K562 (cell line): Measurements from ENCODE around the gene SOS1. TPM values are rescaled to one million over a fixed set of nuclear protein-coding genes. Genes with fewer than 3 reads are reported as not detected.

ENCODE experiments used
- ATAC-seq: fragments of 200-7000 bp; cut with Tn5 transposase; 3 replicates; pipeline ENCODE4 v1.9.1; 2020; ENCODE audit warnings: moderate library complexity
- BruUV-seq: library from RNA; stranded (reverse); fragments of 400-500 nt; replicated peaks from 2 replicates; lab custom pipeline; 2021; lab: Mats Ljungman, UMichigan
- CTCF ChIA-PET: fragments of 300-600 bp; formaldehyde crosslinking; extraction: SDS; loops from one replicate; lab custom pipeline; 2021; ENCODE audit warnings: low intra/inter-chr PET ratio; lab: Yijun Ruan, JAX
- POLR2A ChIA-PET: fragments of 300-600, 350-650 bp; sonication (Branson Sonifier 250); formaldehyde crosslinking; extraction: SDS; loops from one replicate; lab custom pipeline; 2021; ENCODE audit warnings: antibody characterized with exemption, inconsistent platforms; lab: Yijun Ruan, JAX
- DNase-seq, 4 experiments: peaks; one replicate each; pipeline versions ENCODE4 v3.0.0 to v3.0.0-alpha.2; 2011 to 2018; ENCODE audit warnings: low spot score in 3 of 4, mixed read lengths in 3 of 4; ENCODE audit errors: extremely low read depth in 1 of 4
- FAIRE-seq: peaks from 2 replicates; lab custom pipeline; 2011; peaks lifted over from hg19 to GRCh38; lab: Jason Lieb, UNC
- H2AFZ ChIP-seq: 2 replicates; pipeline ENCODE4 v1.6.0; 2011; ENCODE audit warnings: low read depth, low read length, control low read depth, inconsistent platforms
- H3K27ac ChIP-seq: fragments of 200-600 bp; 3 replicates; pipeline ENCODE4 v1.8.0; 2011; ENCODE audit warnings: low read depth, mild to moderate bottlenecking, control low read depth, inconsistent platforms, low read length, moderate library complexity, mixed read lengths; ENCODE audit errors: extremely low read depth
- H3K27me3 ChIP-seq, 2 experiments: fragments of 300-600 bp in 1 of 2; 2 replicates in 1 of 2; 3 replicates in 1 of 2; pipeline versions ENCODE4 v1.6.0 to v1.8.0; 2011; ENCODE audit warnings: inconsistent platforms in 2 of 2, low read length in 2 of 2, mild to moderate bottlenecking in 1 of 2, mixed read lengths in 1 of 2, moderate library complexity in 1 of 2; ENCODE audit not compliant: control insufficient read depth in 2 of 2, insufficient read depth in 2 of 2
- H3K36me3 ChIP-seq: fragments of 300-600 bp; 3 replicates; pipeline ENCODE4 v1.8.0; 2011; ENCODE audit warnings: mild to moderate bottlenecking, low read length, inconsistent platforms; ENCODE audit not compliant: control insufficient read depth, insufficient read depth
- H3K4me1 ChIP-seq, 2 experiments: fragments of 200-600 bp in 1 of 2; replicated peaks in 1 of 2; 2 replicates in 1 of 2; 3 replicates in 1 of 2; pipeline versions ENCODE4 v1.5.1 to v1.8.0; 2011; ENCODE audit warnings: inconsistent platforms in 2 of 2, low read length in 2 of 2, mild to moderate bottlenecking in 1 of 2, mixed read lengths in 1 of 2, moderate library complexity in 1 of 2; ENCODE audit not compliant: control insufficient read depth in 2 of 2, insufficient read depth in 2 of 2
- H3K4me2 ChIP-seq: 2 replicates; pipeline ENCODE4 v1.6.1; 2011; ENCODE audit warnings: low read length, control low read depth, inconsistent platforms, mixed read lengths; ENCODE audit not compliant: insufficient read depth
- H3K4me3 ChIP-seq: fragments of 200-600 bp; sonication (generic), shearing (Covaris generic); 2 replicates; pipeline ENCODE4 v1.5.1; 2016; ENCODE audit warnings: control low read depth, inconsistent platforms
- H3K79me2 ChIP-seq: fragments of 200-600 bp; 3 replicates; pipeline ENCODE4 v1.8.0; 2011; ENCODE audit warnings: low read length, inconsistent platforms; ENCODE audit not compliant: control insufficient read depth, insufficient read depth
- H3K9ac ChIP-seq, 2 experiments: 2 replicates each; pipeline versions ENCODE4 v1.6.0 to v1.6.1; 2011; ENCODE audit warnings: low read depth in 2 of 2, low read length in 2 of 2, control low read depth in 1 of 2, inconsistent platforms in 1 of 2, mild to moderate bottlenecking in 1 of 2, mixed read lengths in 1 of 2; ENCODE audit not compliant: insufficient read depth in 1 of 2
- H3K9me1 ChIP-seq: one replicate; pipeline ENCODE4 v1.6.0; 2011; ENCODE audit warnings: inconsistent platforms, mild to moderate bottlenecking, low read length, moderate library complexity; ENCODE audit not compliant: control insufficient read depth, insufficient read depth
- H3K9me3 ChIP-seq: replicated peaks from 2 replicates; pipeline ENCODE4 v1.5.1; 2011; ENCODE audit warnings: low read depth, low read length, inconsistent platforms; ENCODE audit not compliant: control insufficient read depth, insufficient read depth
- H4K20me1 ChIP-seq: replicated peaks from 2 replicates; pipeline ENCODE4 v1.6.1; 2011; ENCODE audit warnings: low read length, inconsistent platforms, mixed read lengths; ENCODE audit not compliant: control insufficient read depth, insufficient read depth
- C11orf30 ChIP-seq: fragments of 450-650 bp; IDR thresholded peaks from 2 replicates; pipeline ENCODE4 v1.6.1; 2016; ENCODE audit warnings: low read depth, mild to moderate bottlenecking
- LEF1 ChIP-seq: fragments of 450-650 bp; IDR thresholded peaks from 2 replicates; pipeline ENCODE4 v1.6.1; 2016; ENCODE audit warnings: mild to moderate bottlenecking
- PCBP1 ChIP-seq: fragments of 200-400 bp; formaldehyde crosslinking; IDR thresholded peaks from 2 replicates; pipeline ENCODE4 v1.6.1; 2018; ENCODE audit warnings: mild to moderate bottlenecking, low read depth, low read length; ENCODE audit not compliant: poor library complexity, severe bottlenecking
- SMAD2 ChIP-seq: fragments of 150-350 bp; IDR thresholded peaks from 2 replicates; pipeline ENCODE4 v1.6.1; 2014; ENCODE audit warnings: low read depth, mild to moderate bottlenecking, low read length
- ZNF57 ChIP-seq: fragments of 450-650 bp; formaldehyde crosslinking; IDR thresholded peaks from 2 replicates; pipeline ENCODE4 v1.4.0; 2020; ENCODE audit warnings: mild to moderate bottlenecking, moderate library complexity
- ZNF589 ChIP-seq: fragments of 200-800 bp; sonication (Bioruptor generic); IDR thresholded peaks from 2 replicates; pipeline ENCODE4 v1.6.1; 2016; ENCODE audit warnings: low read depth, missing genetic modification characterization, missing compliant biosample characterization
- WGBS: fragments of 100-300 bp; shearing (Covaris generic); methylation state at CpG from one replicate; pipeline ENCODE4 v1.1.6; 2016; ENCODE audit warnings: low coverage, mixed read lengths; ENCODE audit not compliant: insufficient coverage; ENCODE audit errors: missing lambda C conversion rate; 5-methylcytosine and 5-hydroxymethylcytosine counted together
- in situ Hi-C: fragments of 300-500 bp; cut with MboI; formaldehyde crosslinking; loops from 4 replicates; pipeline ENCODE4 v1.15.0; 2018; ENCODE audit warnings: inconsistent platforms, mixed read lengths
- intact Hi-C: fragments of 100-400 bp; cut with micrococcal nuclease; formaldehyde crosslinking; loops from 2 replicates; pipeline ENCODE4 v1.14.2; 2022
- polyA plus RNA-seq, 8 experiments: library from polyadenylated mRNA; depleted of rRNA in 4 of 8; stranded (reverse) in 5 of 8; unstranded in 3 of 8; fragments of >200 nt; fragmentation: Nextera tagmentation in 2 of 8; fragmentation: Illumina TruSeq in 1 of 8; extraction: Ambion mirVana in 2 of 8; extraction: Trizol in 1 of 8; gene quantifications; 2 replicates each; pipeline versions ENCODE4 v1.2.1 to v1.2.3, GENCODE V29; 2011 to 2014; ENCODE audit warnings: inconsistent platforms in 1 of 8, missing spikeins in 1 of 8
- total RNA-seq, 7 experiments: library from RNA; depleted of rRNA in 6 of 7; stranded (reverse); fragments of >200 nt in 6 of 7; fragmentation: Illumina TruSeq in 2 of 7; extraction: Trizol in 2 of 7; gene quantifications; 2 replicates each; pipeline versions ENCODE4 v1.2.1 to v1.2.3, GENCODE V29; 2011 to 2021; ENCODE audit warnings: low replicate concordance in 1 of 7
- TF ChIP-seq, protein P1 (sequence below), 2 experiments: fragments of 450-650 bp; IDR thresholded peaks; 2 replicates each; pipeline ENCODE4 v1.6.1; 2016; ENCODE audit warnings: mild to moderate bottlenecking in 2 of 2, borderline replicate concordance in 1 of 2, low read depth in 1 of 2, moderate library complexity in 1 of 2

Gene SOS1
- total and polyA plus RNA-seq, 9 of the 15 experiments (the other 6 are each of a cell fraction or from before 2014, with no cell fraction given) = 2.5 to 27.1 (median 16.3) TPM

DNA sequence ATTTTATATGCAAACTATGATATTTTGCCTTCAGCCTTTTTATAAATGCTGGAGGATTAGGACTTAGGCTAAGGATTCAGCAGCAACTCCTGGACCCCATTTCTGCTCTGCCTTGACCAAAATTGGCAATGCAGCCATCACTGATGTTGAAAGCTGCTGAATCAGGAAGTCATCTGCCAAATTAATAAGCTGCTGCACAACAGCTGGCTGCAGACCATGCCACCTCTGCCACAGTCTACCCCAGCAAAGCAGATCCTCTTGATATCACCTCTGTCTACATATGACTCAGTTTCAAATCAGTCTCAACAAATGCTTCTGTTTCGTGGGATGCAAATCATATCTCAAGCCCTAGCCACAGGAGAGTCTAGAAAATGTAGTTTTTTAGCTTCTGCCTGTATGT lies 7.1 kb upstream of the SOS1 start:
- intact Hi-C loops (loop anchor here (10.0 kb wide), 1 partner anchor 307 kb away; the partner anchor contains the start of gene MAP4K3), in situ Hi-C loops (loop anchor here (10.0 kb wide), 1 partner anchor 97 kb away; no protein-coding TSS in a partner anchor)
- Histone ChIP-seq H3K9me3 (no peaks in the 10 kb centered on the region), H3K4me3 (no peak overlapping the region), H3K27ac (no peak overlapping the region), H3K36me3 (no peaks in the 10 kb centered on the region), H3K9me1 (no peaks in the 10 kb centered on the region), H2AFZ (peak overlapping the region; percentile 69), H3K79me2 (peaks cover 13% of the 10 kb centered on the region; the same call in 2 of the 3 replicates), H3K27me3 (no peaks in the 10 kb centered on the region), H3K4me2 (no peak overlapping the region), H4K20me1 (no peaks in the 10 kb centered on the region), H3K4me1 (peaks cover 10 to 12% of the 10 kb centered on the region in 2 experiments; a peak in 4 of 5 replicates), H3K9ac (no peak overlapping the region)
- ChIA-PET POLR2A (interaction anchor here (0.8 kb wide), 1 partner anchor 9 kb away, joined by 4 read pairs; no protein-coding TSS in a partner anchor), CTCF (no interaction called here)
- DNase-seq = no peak
- WGBS = 10% methylated on average over 1 of the region's 1 CpG
- TF ChIP-seq ZNF589 (no peak), C11orf30 (peak; percentile 18; the same call in 1 of the 2 replicates)
- FAIRE-seq = no peak
- no peak for ATAC-seq
- no TSS peak for BruUV-seq

- no peaks in the 10 kb centered on the region for H4K20me1 ChIP-seq
- TSS peak; percentile 80 for BruUV-seq
- H3K27ac ChIP-seq = peak overlapping the region; percentile 85
- H3K4me3 ChIP-seq = peak overlapping the region; percentile 56
- FAIRE-seq (no peak), ATAC-seq (peak; percentile 3), DNase-seq (peak in 2 of 4 experiments; percentile 22 to 62)
- H3K4me1 ChIP-seq = peaks cover 28% of the 10 kb centered on the region in 2 experiments; a peak in 4 of 5 replicates
- POLR2A ChIA-PET = interaction anchor here (0.6 to 1.9 kb wide), 13 partner anchors 11 to 647 kb away, joined by 3 to 6 read pairs (median 3); partner anchors contain the start of gene SRSF7
- peak overlapping the region; percentile 94 for H3K4me2 ChIP-seq
- in situ Hi-C loops (loop anchor here (10.0 kb wide), 1 partner anchor 100 kb away; no protein-coding TSS in a partner anchor), intact Hi-C loops (loop anchor here (1.0 to 10.0 kb wide), 4 partner anchors 18 to 372 kb away; partner anchors contain the start of genes MAP4K3 and SRSF7)
- peaks cover 30% of the 10 kb centered on the region for H3K79me2 ChIP-seq
- WGBS = under 1% methylated on average over 10 of the region's 10 CpGs
- no peaks in the 10 kb centered on the region for H3K9me1 ChIP-seq
- CTCF ChIA-PET = no interaction called here
- no peaks in the 10 kb centered on the region for H3K9me3 ChIP-seq
- H3K36me3 ChIP-seq = no peaks in the 10 kb centered on the region
- peak overlapping the region; percentile 95 for H2AFZ ChIP-seq
- peak overlapping the region; percentile 86 to 95 for H3K9ac ChIP-seq
- H3K27me3 ChIP-seq = no peaks in the 10 kb centered on the region
- TF ChIP-seq ZNF57 (CRISPR knock-in tag) (no peak), LEF1 (peak; percentile 52; the same call in 1 of the 2 replicates), PCBP1 (no peak), SMAD2 (no peak)
- TF ChIP-seq, protein P1, sequence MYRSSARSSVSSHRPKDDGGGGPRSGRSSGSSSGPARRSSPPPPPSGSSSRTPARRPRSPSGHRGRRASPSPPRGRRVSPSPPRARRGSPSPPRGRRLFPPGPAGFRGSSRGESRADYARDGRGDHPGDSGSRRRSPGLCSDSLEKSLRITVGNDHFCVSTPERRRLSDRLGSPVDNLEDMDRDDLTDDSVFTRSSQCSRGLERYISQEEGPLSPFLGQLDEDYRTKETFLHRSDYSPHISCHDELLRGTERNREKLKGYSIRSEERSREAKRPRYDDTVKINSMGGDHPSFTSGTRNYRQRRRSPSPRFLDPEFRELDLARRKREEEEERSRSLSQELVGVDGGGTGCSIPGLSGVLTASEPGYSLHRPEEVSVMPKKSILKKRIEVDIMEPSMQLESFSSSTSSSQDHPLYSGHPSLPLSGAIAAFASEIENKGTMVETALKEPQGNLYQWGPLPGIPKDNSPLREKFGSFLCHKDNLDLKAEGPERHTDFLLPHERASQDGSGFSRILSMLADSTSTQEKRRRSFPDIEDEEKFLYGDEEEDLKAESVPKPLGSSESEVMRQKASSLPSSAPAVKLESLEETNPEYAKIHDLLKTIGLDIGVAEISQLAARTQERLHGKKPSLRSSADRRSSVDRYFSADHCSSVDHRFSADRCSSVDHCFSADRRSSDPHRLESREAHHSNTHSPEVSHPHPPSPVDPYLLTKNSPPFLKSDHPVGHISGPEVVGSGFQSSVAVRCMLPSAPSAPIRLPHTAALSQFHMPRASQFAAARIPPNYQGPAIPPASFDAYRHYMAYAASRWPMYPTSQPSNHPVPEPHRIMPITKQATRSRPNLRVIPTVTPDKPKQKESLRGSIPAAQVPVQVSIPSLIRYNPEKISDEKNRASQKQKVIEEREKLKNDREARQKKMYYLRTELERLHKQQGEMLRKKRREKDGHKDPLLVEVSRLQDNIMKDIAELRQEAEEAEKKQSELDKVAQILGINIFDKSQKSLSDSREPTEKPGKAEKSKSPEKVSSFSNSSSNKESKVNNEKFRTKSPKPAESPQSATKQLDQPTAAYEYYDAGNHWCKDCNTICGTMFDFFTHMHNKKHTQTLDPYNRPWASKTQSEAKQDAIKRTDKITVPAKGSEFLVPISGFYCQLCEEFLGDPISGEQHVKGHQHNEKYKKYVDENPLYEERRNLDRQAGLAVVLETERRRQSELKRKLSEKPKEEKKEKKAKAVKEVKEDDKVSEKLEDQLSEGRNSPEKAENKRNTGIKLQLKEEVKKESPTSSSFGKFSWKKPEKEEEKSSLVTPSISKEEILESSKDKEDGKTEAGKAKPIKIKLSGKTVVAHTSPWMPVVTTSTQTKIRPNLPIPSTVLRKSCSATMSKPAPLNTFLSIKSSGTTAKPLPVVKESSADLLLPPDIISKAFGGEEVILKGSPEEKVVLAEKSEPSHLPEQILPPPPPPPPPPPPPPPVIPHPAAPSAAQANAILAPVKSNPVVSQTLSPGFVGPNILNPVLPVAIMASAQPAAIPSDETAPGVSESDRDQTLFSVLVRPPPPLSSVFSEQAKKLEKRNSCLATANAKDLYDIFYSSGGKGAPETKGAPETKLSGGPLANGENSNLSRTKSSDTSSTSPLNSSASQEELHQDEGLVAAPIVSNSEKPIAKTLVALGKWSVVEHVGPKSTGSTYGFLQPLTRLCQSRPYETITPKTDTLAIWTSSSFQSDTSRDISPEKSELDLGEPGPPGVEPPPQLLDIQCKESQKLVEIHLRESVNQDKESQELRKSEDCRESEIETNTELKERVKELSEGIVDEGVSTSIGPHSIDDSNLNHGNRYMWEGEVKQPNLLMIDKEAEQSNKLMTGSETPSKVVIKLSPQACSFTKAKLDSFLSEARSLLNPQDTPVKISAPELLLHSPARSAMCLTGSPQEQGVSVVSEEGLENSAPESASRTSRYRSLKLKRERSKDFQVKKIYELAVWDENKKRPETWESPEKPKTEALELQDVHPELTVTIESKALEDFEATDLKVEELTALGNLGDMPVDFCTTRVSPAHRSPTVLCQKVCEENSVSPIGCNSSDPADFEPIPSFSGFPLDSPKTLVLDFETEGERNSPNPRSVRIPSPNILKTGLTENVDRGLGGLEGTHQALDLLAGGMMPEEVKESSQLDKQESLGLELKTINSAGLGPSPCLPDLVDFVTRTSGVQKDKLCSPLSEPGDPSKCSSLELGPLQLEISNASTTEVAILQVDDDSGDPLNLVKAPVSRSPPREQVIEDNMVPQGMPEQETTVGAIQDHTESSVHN (IDR thresholded peaks at IDR 0.05; ENCODE audit: borderline replicate concordance in 1 of 2, low read depth in 1 of 2) = no peak
Observed at GRCh38 chr2:39124746-39125057, 3.9 kb upstream of the SOS1 start.
